PC-3 (cell line): Measurements from ENCODE around the gene IGFBP7.

Source experiments
- EZH2 ChIP-seq: fragments of 300-600 bp; sonication (generic); IDR thresholded peaks from one replicate; pipeline ENCODE4 v1.6.1; 2017; ENCODE audit warnings: antibody characterized with exemption, mild to moderate bottlenecking, low read length; ENCODE audit not compliant: unreplicated experiment
- TF ChIP-seq, protein P1 (sequence below): fragments of 300-600 bp; sonication (generic); conservative IDR thresholded peaks from 2 replicates; pipeline ENCODE4 v1.5.1; 2017; ENCODE audit warnings: antibody characterized with exemption, low read depth, mild to moderate bottlenecking, low read length

GRCh38 chr4:57063518-57063917 lies 46.7 kb downstream of the IGFBP7 start:
- TF ChIP-seq, protein P1, sequence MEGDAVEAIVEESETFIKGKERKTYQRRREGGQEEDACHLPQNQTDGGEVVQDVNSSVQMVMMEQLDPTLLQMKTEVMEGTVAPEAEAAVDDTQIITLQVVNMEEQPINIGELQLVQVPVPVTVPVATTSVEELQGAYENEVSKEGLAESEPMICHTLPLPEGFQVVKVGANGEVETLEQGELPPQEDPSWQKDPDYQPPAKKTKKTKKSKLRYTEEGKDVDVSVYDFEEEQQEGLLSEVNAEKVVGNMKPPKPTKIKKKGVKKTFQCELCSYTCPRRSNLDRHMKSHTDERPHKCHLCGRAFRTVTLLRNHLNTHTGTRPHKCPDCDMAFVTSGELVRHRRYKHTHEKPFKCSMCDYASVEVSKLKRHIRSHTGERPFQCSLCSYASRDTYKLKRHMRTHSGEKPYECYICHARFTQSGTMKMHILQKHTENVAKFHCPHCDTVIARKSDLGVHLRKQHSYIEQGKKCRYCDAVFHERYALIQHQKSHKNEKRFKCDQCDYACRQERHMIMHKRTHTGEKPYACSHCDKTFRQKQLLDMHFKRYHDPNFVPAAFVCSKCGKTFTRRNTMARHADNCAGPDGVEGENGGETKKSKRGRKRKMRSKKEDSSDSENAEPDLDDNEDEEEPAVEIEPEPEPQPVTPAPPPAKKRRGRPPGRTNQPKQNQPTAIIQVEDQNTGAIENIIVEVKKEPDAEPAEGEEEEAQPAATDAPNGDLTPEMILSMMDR = no peak
- TF ChIP-seq EZH2 = no peak
